GM12875 (cell line): ENCODE results near the gene COL6A2.
"Not testable (repeated sequence)": the region's sequence is repeated elsewhere in the genome, so short reads cannot be mapped to it uniquely, and the experiment has no call there.

Experiments used
- H3K4me3 ChIP-seq: one replicate; pipeline ENCODE4 v1.5.1; 2011; ENCODE audit warnings: low read depth, low read length, control low read depth
- TF ChIP-seq, protein P1 (sequence below): IDR thresholded peaks from 2 replicates; pipeline ENCODE4 v1.5.1; 2011; ENCODE audit warnings: low read depth, mild to moderate bottlenecking, control low read depth, inconsistent platforms, low read length, moderate library complexity, borderline replicate concordance; ENCODE audit not compliant: insufficient read depth

The COL6A2 gene

DNA sequence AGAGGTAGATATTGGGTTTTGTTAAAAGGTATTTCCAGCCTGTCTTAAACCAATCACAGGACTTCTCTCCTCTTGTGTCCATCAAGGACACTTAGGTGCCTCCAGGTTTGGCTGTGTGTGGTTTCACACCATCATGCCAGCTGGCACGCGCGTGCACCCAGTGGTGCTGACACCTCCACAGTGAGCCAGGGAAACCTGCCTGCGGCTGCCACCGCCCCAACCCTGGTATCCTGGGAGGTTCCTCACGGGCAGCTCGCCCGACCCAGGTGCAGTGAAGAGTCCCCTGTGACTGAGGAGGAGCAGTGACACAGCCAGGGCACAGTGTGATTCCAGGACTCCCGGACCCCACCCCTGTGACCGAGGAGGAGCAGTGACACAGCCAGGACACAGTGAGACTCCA, 13.2 kb upstream of the COL6A2 start:
- TF ChIP-seq, protein P1, sequence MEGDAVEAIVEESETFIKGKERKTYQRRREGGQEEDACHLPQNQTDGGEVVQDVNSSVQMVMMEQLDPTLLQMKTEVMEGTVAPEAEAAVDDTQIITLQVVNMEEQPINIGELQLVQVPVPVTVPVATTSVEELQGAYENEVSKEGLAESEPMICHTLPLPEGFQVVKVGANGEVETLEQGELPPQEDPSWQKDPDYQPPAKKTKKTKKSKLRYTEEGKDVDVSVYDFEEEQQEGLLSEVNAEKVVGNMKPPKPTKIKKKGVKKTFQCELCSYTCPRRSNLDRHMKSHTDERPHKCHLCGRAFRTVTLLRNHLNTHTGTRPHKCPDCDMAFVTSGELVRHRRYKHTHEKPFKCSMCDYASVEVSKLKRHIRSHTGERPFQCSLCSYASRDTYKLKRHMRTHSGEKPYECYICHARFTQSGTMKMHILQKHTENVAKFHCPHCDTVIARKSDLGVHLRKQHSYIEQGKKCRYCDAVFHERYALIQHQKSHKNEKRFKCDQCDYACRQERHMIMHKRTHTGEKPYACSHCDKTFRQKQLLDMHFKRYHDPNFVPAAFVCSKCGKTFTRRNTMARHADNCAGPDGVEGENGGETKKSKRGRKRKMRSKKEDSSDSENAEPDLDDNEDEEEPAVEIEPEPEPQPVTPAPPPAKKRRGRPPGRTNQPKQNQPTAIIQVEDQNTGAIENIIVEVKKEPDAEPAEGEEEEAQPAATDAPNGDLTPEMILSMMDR, result no peak
- no peak overlapping the region for H3K4me3 ChIP-seq

DNA sequence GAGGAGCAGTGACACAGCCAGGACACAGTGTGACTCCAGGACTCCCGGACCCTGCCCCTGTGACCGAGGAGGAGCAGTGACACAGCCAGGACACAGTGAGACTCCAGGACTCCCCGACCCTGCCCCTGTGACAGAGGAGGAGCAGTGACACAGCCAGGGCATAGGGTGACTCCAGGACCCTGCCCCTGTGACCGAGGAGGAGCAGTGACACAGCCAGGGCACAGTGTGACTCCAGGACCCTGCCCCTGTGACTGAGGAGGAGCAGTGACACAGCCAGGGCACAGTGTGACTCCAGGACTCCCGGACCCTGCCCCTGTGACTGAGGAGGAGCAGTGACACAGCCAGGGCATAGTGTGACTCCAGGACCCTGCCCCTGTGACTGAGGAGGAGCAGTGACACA, 12.7 kb upstream of the COL6A2 start:
- H3K4me3 ChIP-seq, result not testable (repeated sequence)

DNA sequence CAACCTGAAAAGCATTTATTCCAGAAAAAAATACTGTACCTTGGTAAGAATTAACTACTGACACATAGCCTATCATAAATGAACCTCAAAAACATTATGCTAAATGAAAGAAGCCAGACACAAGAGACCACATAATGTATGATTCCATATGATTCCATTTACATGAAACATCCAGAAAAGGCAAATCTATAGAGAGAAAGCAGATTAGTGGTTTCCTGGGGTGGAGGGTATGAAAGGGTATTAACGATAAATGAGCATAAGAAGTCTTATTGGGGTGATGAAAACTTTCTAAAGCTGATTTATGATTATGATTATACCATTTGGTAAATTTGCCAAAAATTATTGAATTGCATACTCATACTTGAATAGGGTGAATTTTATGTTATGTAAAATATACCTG, 10.3 kb upstream of the COL6A2 start:
- TF ChIP-seq, protein P1, result no peak

DNA sequence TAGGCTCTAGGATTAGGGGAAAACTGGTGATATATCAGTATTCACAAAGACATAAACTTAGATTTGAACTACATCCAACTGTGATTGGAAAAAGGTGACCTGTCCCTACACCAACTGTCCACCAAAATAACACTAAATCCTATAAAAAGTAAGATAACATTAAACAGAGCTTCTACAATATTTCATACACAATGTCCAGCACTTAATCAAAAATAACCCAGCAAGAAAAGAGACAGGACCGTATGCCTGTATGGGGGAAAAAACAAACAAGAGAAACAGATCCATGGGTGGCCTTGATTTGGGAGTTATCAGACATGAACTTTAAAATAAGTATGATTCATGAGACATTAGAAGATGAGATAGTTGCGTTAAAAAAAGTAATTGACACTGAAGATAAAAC, 9.7 kb upstream of the COL6A2 start:
- no peak overlapping the region for H3K4me3 ChIP-seq
- TF ChIP-seq, protein P1, result no peak

More for the DNA sequence above, 10.3 kb upstream of the COL6A2 start:
- H3K4me3 ChIP-seq, result no peak overlapping the region

DNA sequence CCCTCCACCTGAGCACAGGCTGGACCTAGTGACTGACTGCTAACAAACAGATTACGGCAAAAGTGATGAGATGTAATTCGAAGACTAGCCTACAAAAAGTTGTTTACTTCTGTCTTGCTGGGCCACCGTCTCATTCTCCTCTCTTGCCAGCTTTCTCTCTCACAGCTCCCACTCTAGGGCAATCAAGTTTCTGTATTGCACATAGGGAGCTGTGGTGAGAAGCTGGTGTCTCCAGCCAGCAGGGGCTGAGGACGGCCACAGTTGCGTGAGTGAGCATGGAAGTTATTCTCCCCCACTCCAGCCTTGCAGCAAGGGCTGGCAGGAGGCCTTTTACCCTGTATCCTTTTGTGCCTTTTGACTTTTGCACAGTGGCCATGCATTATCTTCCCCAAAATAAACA, 8.6 kb upstream of the COL6A2 start:
- TF ChIP-seq, protein P1, result no peak

DNA sequence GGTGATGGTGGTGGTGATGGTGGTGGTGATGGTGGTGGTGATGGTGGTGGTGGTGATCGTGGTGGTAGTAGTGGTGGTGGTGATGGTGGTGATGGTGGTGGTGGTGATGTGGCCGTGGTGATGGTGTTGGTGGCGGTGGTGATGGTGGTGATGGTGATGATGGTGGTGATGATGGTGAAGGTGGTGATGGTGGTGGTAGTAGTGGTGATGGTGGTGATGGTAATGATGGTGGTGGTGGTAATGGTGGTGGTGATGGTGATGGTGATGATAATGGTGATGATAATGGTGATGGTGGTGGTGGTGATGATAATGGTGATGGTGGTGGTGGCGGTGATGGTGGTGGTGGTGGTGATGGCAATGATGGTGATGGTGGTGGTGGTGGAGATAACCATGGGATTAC, 6.8 kb upstream of the COL6A2 start:
- TF ChIP-seq, protein P1, result no peak
- H3K4me3 ChIP-seq, result no peak overlapping the region

More for the DNA sequence above, 8.6 kb upstream of the COL6A2 start:
- no peak overlapping the region for H3K4me3 ChIP-seq

DNA sequence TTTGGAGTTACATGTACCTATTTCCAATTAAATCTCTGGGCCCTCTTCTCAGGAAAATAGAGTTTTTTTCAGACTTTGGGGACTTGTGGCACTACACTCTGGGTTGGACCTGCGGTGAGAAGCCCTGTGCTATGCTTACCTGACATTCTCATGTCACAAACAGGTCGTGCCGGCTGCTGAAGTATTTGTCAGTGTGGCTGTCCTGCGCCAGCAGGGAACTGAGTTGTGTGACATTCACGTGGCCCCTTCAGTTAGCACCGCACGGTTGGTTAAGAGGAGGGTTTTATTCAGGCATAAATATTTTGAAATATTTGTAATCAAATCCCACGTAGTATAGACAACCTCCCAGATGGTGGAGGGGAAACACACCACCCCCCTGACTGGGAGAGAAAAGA, 6.3 kb upstream of the COL6A2 start:
- TF ChIP-seq, protein P1, result no peak
- H3K4me3 ChIP-seq, result no peak overlapping the region
